ENCODE results near the gene SPNS2. TPM values are rescaled to one million over a fixed set of nuclear protein-coding genes. Genes with fewer than 3 reads are reported as not detected.
A peak's percentile ranks its signal among the peaks of the same experiment; 100 is the strongest.

The SPNS2 gene
- total RNA-seq, 3 donors from 2014 or later: 0.33 to 0.47 (median 0.46) TPM

- Mint-ChIP-seq H3K36me3 (ENCODE audit: insufficient read depth) (no peaks in the 10 kb centered on the region), H3K9me3 (no peaks in the 10 kb centered on the region), H3K4me1 (ENCODE audit: low read depth) (peaks cover 9% of the 10 kb centered on the region), H3K4me3 (no peak overlapping the region), H3K27me3 (ENCODE audit: low read depth) (no peaks in the 10 kb centered on the region)
- no peak for DNase-seq
- no peak for ATAC-seq
Observed at GRCh38 chr17:4476017-4476416, 22.7 kb upstream of the SPNS2 start.

GRCh38 chr17:4476511-4477070 is 22.1 kb upstream of the SPNS2 start:
- no peaks in the 10 kb centered on the region for H3K9me3 Mint-ChIP-seq
- no peaks in the 10 kb centered on the region for H3K27me3 Mint-ChIP-seq (ENCODE audit: low read depth)
- H3K36me3 Mint-ChIP-seq (ENCODE audit: insufficient read depth): no peaks in the 10 kb centered on the region
- no peak overlapping the region for H3K4me3 Mint-ChIP-seq
- peaks cover 15% of the 10 kb centered on the region for H3K4me1 Mint-ChIP-seq (ENCODE audit: low read depth)
- ATAC-seq (no peak), DNase-seq (no peak)

GRCh38 chr17:4477255-4477791 is 21.4 kb upstream of the SPNS2 start:
- Mint-ChIP-seq H3K27me3 (ENCODE audit: low read depth) (no peaks in the 10 kb centered on the region), H3K36me3 (ENCODE audit: insufficient read depth) (no peaks in the 10 kb centered on the region), H3K9me3 (no peaks in the 10 kb centered on the region), H3K4me3 (no peak overlapping the region), H3K4me1 (ENCODE audit: low read depth) (peaks cover 21% of the 10 kb centered on the region)
- ATAC-seq (no peak), DNase-seq (no peak)

GRCh38 chr17:4478318-4478830 is 20.3 kb upstream of the SPNS2 start:
- H3K9me3 Mint-ChIP-seq: no peaks in the 10 kb centered on the region
- no peak for DNase-seq
- no peaks in the 10 kb centered on the region for H3K27me3 Mint-ChIP-seq (ENCODE audit: low read depth)
- H3K36me3 Mint-ChIP-seq (ENCODE audit: insufficient read depth): no peaks in the 10 kb centered on the region
- peaks cover 27% of the 10 kb centered on the region for H3K4me1 Mint-ChIP-seq (ENCODE audit: low read depth)
- no peak for ATAC-seq
- no peak overlapping the region for H3K4me3 Mint-ChIP-seq

- no peaks in the 10 kb centered on the region for H3K27me3 Mint-ChIP-seq (ENCODE audit: low read depth)
- no peak for ATAC-seq
- DNase-seq: no peak
- H3K4me3 Mint-ChIP-seq: no peak overlapping the region
- H3K4me1 Mint-ChIP-seq (ENCODE audit: low read depth): peaks cover 32% of the 10 kb centered on the region
- H3K36me3 Mint-ChIP-seq (ENCODE audit: insufficient read depth): no peaks in the 10 kb centered on the region
- no peaks in the 10 kb centered on the region for H3K9me3 Mint-ChIP-seq
Observed at GRCh38 chr17:4479340-4479981, 19.2 kb upstream of the SPNS2 start.

- H3K36me3 Mint-ChIP-seq (ENCODE audit: insufficient read depth): no peaks in the 10 kb centered on the region
- no peaks in the 10 kb centered on the region for H3K9me3 Mint-ChIP-seq
- DNase-seq: no peak
- ATAC-seq: no peak
- no peaks in the 10 kb centered on the region for H3K27me3 Mint-ChIP-seq (ENCODE audit: low read depth)
- peaks cover 37% of the 10 kb centered on the region for H3K4me1 Mint-ChIP-seq (ENCODE audit: low read depth)
- no peak overlapping the region for H3K4me3 Mint-ChIP-seq
Observed at GRCh38 chr17:4479982-4480751, 18.5 kb upstream of the SPNS2 start.

- H3K4me1 Mint-ChIP-seq (ENCODE audit: low read depth): peaks cover 47% of the 10 kb centered on the region
- H3K9me3 Mint-ChIP-seq: no peaks in the 10 kb centered on the region
- H3K27me3 Mint-ChIP-seq (ENCODE audit: low read depth): no peaks in the 10 kb centered on the region
- H3K36me3 Mint-ChIP-seq (ENCODE audit: insufficient read depth): no peaks in the 10 kb centered on the region
- peak; percentile 75 for ATAC-seq
- no peak for DNase-seq
- peak overlapping the region; percentile 74 for H3K4me3 Mint-ChIP-seq
Observed at GRCh38 chr17:4480929-4481898, 17.5 kb upstream of the SPNS2 start.

- no peak for ATAC-seq
- Mint-ChIP-seq H3K36me3 (ENCODE audit: insufficient read depth) (no peaks in the 10 kb centered on the region), H3K9me3 (no peaks in the 10 kb centered on the region), H3K27me3 (ENCODE audit: low read depth) (no peaks in the 10 kb centered on the region), H3K4me1 (ENCODE audit: low read depth) (peaks cover 59% of the 10 kb centered on the region), H3K4me3 (no peak overlapping the region)
- DNase-seq: no peak
Observed at GRCh38 chr17:4482338-4483011, 16.2 kb upstream of the SPNS2 start.

GRCh38 chr17:4483012-4483840 is 15.5 kb upstream of the SPNS2 start:
- Mint-ChIP-seq H3K4me3 (no peak overlapping the region), H3K9me3 (no peaks in the 10 kb centered on the region)
- no peak for ATAC-seq

GRCh38 chr17:4485676-4486646 is 12.7 kb upstream of the SPNS2 start:
- Mint-ChIP-seq H3K4me3 (peak overlapping the region; percentile 87), H3K27me3 (ENCODE audit: low read depth) (no peaks in the 10 kb centered on the region), H3K36me3 (ENCODE audit: insufficient read depth) (no peaks in the 10 kb centered on the region), H3K4me1 (ENCODE audit: low read depth) (peaks cover 50% of the 10 kb centered on the region), H3K9me3 (no peaks in the 10 kb centered on the region)
- DNase-seq (peak; percentile 55), ATAC-seq (peak; percentile 96 to 97)

More at GRCh38 chr17:4483012-4483840, 15.5 kb upstream of the SPNS2 start:
- DNase-seq: no peak
- Mint-ChIP-seq H3K4me1 (ENCODE audit: low read depth) (peaks cover 58% of the 10 kb centered on the region), H3K36me3 (ENCODE audit: insufficient read depth) (no peaks in the 10 kb centered on the region), H3K27me3 (ENCODE audit: low read depth) (no peaks in the 10 kb centered on the region)

- Mint-ChIP-seq H3K9me3 (no peaks in the 10 kb centered on the region), H3K4me1 (ENCODE audit: low read depth) (peaks cover 38% of the 10 kb centered on the region)
- no peak for ATAC-seq
Observed at GRCh38 chr17:4487296-4487695, 11.4 kb upstream of the SPNS2 start.

More at GRCh38 chr17:4487296-4487695, 11.4 kb upstream of the SPNS2 start:
- Mint-ChIP-seq H3K36me3 (ENCODE audit: insufficient read depth) (no peaks in the 10 kb centered on the region), H3K4me3 (peak overlapping the region; percentile 52), H3K27me3 (ENCODE audit: low read depth) (no peaks in the 10 kb centered on the region)
- DNase-seq: no peak
